GM18520 (cell line): ENCODE results near the gene SLAMF9.

ENCODE experiments used
- ATAC-seq: cut with Tn5 transposase; IDR thresholded peaks from one replicate; pipeline ENCODE4 v1.9.1; 2021; ENCODE audit not compliant: unreplicated experiment

Gene SLAMF9

GRCh38 chr1:159953536-159954515, at the start of gene SLAMF9:
Gene SLAMF9 (minus strand): TSS chr1:159954237. CDS start chr1:159954137, 100 bp downstream.
- ATAC-seq = no peak

DNA sequence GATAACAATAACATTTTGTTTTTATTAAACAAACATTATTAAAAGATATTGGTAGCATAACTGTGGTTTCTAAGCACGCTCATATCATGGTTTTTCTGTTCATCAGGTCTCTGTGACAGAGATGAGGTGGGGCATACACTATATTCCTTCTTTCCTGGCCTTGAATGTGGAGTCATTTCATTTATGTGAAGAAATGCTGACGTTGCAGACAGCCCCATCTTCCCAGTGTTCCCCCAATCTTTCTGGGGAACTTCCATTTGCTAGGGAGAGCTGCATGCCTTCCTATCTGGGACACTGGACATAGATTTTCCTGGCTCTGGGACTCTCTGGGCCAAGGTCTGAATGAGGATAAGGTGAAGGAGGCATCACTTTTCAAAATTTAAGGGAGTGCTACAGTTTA, 47.4 kb upstream of the SLAMF9 start:
- ATAC-seq = no peak

DNA sequence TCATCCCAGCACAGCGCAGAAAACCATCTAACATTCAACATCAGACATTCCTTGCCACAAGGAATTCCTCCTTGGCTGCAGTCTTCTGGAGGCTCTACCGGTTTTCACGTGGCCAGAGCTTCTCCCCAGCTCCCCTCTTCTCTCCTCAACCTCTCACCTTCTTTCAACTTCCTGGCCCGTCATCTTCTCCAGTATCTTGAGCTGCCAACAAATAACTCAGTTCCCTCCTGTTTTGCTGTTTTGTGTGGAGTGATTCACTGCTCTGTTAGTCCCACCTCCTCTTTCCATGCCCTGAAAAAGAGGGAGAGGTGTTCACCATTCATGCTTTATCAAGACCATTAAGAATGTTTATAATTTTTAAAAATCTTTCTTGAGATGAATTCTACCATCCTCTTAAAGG, 45.2 kb upstream of the SLAMF9 start:
- ATAC-seq = no peak

GRCh38 chr1:159996653-159997052, 42.6 kb upstream of the SLAMF9 start:
- ATAC-seq = no peak

GRCh38 chr1:159994896-159995295, 40.9 kb upstream of the SLAMF9 start:
- ATAC-seq = no peak

- ATAC-seq = no peak
These were observed 39.9 kb upstream of the SLAMF9 start for GRCh38 chr1:159993911-159994310.

- no peak for ATAC-seq
These were observed 38.1 kb upstream of the SLAMF9 start for GRCh38 chr1:159992161-159992560.

GRCh38 chr1:159991513-159991912, 37.5 kb upstream of the SLAMF9 start:
- no peak for ATAC-seq

GRCh38 chr1:159990005-159990404, 36.0 kb upstream of the SLAMF9 start:
- no peak for ATAC-seq

DNA sequence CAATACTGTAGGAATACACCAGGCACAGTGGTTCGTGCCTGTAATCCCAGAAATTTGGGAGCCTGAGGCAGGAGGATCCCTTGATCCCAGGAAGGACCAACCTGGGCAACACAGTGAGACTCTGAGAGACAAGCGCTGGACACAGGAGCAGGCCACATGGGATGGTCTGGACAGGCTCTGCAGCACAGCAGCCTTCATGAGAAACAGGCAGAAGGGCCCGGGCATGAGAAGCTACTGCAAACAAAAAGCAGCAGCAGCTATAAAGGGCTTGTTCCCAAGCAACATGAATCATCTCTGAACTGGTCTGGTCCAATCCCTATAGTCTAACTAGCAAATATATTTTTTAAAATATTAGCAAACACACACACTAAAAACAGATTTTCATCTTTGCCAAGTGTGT, 35.5 kb upstream of the SLAMF9 start:
- no peak for ATAC-seq

DNA sequence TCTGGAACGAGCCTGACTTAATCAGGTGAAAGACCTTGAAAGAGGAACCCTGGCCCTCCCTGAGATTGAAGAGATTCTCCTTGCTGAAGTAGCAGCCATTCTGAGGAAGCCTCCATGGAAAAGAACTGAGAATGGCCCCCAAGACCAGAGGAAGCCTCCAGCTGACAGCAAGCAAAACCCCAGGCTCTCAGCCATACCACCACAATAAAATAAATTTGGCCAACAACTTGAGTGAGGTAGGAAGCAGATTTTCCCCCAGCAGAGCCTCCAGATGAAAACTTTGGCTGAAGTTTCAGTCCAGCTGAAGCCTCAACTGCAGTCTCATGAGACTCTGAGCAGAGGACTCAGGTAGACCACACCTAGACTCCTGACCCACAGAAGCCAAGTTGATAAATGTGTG, 34.0 kb upstream of the SLAMF9 start:
- ATAC-seq = no peak

- ATAC-seq = no peak
These were observed 33.1 kb upstream of the SLAMF9 start for GRCh38 chr1:159987186-159987585.

- ATAC-seq = no peak
These were observed 32.5 kb upstream of the SLAMF9 start for GRCh38 chr1:159986531-159986930.

- no peak for ATAC-seq
These were observed 32.1 kb upstream of the SLAMF9 start for GRCh38 chr1:159986093-159986492.

DNA sequence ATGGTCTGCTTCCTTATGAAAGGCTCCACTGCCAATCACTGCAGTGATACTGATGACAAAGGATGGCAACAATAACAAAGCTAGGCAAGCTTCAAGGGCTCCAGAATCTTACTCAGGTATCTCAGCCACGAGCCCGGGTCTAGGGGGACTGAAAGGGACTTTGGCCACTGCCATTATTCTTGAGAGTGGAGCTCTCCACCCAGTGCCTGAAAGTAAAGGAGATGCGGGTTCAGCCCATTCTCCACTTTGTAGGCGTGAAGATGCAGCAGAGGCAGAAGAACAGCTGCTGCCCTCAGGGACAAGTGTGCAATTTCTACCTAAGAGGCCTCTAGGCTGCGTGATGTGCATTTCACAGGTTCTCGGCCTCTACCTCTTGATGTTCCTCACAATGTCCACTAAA, 31.4 kb upstream of the SLAMF9 start:
- ATAC-seq = no peak

DNA sequence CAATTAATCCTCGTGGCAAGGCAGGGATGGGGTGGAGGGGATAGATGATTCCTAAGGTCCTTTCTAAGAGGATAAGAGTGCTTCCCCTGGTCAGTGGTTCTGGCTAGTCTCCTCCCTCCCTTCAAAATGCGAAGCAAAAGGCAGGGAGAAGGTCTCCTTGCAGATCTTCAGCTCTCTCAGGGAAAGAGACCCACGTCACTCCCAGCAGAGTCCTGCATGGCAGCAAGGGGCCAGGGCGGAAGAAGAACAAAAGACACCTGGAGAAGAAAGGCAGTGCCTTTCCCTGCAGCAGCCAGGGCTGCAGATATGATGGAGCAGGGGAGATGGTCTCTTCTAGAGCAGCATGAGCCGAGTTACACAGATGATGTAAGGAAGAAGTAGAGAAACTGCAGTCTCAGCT, 29.6 kb upstream of the SLAMF9 start:
- no peak for ATAC-seq

DNA sequence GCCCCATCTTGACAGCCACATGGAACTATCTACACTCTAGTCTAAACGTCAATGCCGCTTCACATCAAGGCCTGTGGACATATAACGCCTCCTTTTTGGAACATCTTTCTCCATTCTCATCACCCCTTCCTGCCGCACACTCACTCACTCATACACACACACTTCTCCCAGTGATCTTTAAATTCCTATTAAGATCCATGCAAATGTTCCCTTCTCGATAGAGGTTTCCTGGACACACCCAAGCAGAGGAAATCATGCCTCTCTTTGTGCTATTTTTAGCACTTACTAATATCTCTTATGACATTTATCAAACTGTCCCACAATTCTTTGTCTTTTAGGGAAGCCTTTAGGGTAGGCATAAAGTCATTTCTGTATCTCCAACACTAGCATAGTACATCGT, 28.2 kb upstream of the SLAMF9 start:
- no peak for ATAC-seq

DNA sequence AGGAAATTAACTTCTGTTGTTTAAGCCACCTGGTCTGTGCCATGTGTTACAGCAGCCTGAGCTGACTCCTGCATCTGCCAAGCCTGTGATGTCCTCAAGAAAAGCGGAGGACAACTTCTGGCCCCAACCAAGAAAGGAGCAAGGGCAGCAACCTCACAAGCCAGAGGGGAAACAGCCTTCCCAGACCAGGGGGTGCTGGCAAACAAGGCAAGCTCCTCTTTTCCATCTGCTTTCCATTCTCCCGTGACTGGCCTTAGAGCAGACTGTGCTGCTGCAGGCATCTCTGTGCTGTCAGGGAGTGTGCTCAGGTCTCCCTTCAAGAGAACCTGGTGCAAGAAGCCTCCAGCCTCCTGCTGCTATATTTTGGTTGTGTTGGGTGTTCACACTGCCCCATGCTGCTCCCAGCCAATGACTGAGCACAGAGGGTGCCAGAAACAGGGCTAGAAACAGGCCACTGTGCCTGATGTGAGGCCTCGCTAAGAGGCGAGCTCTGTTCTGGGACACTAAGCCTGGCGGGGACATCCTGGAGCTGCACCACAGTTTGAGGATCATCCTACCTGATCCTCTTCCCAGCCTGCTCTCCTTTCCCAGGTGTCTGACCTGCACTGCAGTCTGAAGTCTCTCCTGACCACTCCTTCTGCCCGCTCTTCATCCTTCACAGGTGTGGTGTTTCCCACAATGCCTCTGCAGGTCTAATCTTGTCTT, 27.5 kb upstream of the SLAMF9 start:
- no peak for ATAC-seq

GRCh38 chr1:159980786-159981185, 26.7 kb upstream of the SLAMF9 start:
- no peak for ATAC-seq

DNA sequence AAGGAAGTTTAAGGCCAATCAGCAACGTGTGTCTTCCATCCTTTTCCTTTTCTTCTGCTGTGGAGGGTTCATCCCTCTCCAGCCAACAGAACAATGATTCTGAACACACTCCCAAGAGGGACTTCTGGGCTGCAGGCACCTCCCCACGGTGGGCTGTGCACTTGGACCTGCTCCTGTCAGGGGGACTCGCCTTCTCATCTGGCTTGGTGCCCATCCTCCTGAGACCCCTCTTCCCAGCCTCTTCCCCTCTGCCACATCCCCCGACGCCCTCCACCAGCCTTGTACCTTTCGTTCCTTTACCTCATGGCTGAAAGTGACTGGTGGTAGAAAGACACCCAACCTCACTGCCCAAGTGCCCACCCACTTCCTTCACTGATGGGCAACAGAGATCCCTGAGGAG, 26.0 kb upstream of the SLAMF9 start:
- ATAC-seq = no peak

- ATAC-seq = no peak
These were observed 25.2 kb upstream of the SLAMF9 start for GRCh38 chr1:159979257-159979656.

GRCh38 chr1:159978107-159978398, 24.0 kb upstream of the SLAMF9 start:
- no peak for ATAC-seq
